HG02973 (cell line): Measurements from ENCODE around the gene THSD7A.
"Not testable (repeated sequence)": the region's sequence is repeated elsewhere in the genome, so short reads cannot be mapped to it uniquely, and the experiment has no call there.

ENCODE experiments used
- ATAC-seq: cut with Tn5 transposase; IDR thresholded peaks from one replicate; pipeline ENCODE4 v1.9.1; 2021; ENCODE audit warnings: moderate library complexity; ENCODE audit not compliant: unreplicated experiment

THSD7A gene

DNA sequence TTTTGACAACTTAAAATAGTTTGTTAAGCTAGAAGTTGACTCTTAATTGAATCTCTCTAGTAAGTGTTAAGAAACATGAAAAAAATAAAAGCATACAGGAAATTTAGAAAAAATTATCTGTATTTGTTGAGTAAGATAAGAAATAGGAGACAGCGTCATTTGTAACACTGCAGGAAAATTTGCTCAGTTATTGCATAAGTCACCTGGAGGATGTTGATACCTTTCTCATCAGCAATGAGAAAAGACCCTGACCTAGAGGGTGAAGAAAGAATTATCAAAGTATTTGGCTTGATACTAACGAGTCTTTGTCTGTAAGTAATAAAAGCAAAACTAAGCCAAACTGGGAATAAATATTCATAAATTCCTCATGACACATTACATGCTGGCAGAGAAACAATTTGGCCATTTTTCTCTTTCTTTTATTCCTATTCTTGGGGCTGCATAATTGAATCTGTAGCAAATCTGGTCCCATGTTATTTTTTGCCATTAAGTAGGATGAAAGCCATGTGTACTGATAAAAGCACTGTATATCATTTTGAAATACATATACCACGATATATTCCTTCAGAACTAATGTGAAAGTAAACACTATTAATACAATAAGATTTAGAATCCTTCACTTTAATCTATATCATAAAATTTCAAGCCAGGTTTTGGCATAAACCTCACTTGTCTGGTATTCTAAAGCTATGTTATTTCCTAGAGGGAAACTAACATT, 362.8 kb downstream of the THSD7A start:
- no peak for ATAC-seq

- ATAC-seq: no peak
Measured at GRCh38 chr7:11466517-11467105, 365.4 kb downstream of the THSD7A start.

DNA sequence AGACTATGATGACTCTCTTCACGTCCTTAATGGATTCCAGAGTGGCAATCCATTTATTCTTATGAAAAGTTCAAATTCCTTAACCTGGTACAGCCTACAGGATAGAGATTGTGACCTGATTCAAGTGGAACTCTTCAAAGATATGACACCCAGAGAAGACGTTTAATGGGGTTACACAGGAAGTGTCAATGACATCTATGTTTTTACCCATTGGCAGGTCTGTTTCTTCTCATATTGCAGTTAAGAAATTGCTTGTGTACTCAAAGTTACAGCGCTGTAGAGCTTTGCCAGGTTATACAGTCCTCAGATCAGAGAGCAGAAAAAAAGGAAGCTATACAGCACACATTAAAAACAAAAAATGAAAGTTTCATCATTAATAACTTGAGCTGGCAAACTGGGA, 367.4 kb downstream of the THSD7A start:
- no peak for ATAC-seq

DNA sequence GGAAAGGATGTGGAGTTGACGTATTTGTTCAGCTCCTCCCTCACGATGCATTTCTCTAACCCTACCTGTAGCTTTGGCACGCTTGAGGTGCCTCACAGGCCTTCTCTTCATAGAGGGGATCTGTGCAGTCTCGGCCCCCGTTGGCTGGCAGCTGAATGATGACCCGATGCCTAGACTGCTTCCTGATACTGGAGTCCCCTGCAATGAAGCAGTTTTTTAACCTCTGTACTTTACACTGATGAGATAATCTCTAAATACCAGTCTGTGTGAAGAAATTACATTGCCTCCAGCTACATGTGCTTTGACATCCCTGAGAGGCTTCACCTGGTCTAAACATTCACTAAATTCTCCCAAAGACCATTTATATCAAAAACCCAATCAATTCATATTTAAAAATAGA, 370.1 kb downstream of the THSD7A start:
- ATAC-seq: no peak

- no peak for ATAC-seq
Measured at GRCh38 chr7:11458736-11459483, 373.1 kb downstream of the THSD7A start.

- ATAC-seq: no peak
Measured at GRCh38 chr7:11457419-11457818, 374.6 kb downstream of the THSD7A start.

DNA sequence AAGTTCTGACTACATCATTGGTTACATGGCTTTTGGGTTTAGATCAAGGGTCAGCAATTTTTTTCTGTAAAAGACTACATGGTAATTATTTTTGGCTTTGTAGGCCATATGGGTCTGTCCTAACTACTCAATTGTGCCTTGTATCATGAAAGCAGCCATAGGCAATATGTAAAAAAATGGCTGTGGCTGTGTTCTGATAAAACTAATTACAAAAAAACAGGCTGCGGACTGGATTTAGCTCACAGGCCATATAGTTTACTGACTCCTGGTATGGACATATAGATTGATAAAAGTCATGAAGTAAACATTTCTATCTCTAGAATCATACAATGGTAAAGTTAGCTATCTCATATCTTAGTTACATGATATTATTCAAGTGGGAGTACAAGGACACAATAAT, 375.4 kb downstream of the THSD7A start:
- no peak for ATAC-seq

DNA sequence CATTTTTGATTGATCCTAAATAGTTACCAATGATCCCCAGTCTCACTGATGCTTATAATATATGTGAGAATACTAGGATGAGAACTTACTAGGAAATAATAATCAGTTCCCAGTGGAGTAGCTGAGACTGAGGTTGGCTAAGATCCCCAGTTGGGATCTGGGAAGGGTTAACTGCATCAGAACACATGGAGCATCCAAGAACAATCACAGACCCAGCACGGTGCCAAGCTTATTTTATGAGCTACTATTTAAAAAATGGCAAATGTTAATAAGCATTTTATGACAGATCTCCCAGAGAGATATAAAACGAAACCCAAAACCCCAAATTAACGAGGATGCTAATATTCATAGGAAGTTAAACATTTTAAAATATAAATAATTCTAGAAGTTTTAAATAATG, 379.5 kb downstream of the THSD7A start:
- no peak for ATAC-seq

- no peak for ATAC-seq
Measured at GRCh38 chr7:11450281-11450680, 381.7 kb downstream of the THSD7A start.

GRCh38 chr7:11449316-11449715, 382.7 kb downstream of the THSD7A start:
- no peak for ATAC-seq

- no peak for ATAC-seq
Measured at GRCh38 chr7:11448323-11448722, 383.7 kb downstream of the THSD7A start.

DNA sequence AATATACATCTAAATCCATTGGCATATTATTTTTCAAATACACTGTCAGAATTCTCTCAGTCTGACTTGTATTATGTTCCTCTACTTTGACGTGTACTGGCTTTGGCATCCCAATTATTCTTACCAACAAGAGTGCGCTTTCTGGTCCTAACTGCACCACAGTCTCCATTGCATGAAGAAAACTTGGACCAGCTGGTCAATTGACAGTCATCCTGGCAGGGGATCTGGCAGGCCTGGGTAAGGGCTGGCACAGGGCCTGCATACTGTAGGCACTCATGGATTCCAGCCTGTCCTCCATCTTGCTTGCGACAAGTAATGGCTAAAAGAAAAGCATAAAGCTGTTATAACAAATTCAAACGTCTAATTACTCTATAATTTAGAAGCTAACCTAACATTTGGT, 384.9 kb downstream of the THSD7A start:
- no peak for ATAC-seq

GRCh38 chr7:11443934-11444333, 388.1 kb downstream of the THSD7A start:
- ATAC-seq: not testable (repeated sequence)

- no peak for ATAC-seq
Measured at GRCh38 chr7:11437994-11438393, 394.0 kb downstream of the THSD7A start.

DNA sequence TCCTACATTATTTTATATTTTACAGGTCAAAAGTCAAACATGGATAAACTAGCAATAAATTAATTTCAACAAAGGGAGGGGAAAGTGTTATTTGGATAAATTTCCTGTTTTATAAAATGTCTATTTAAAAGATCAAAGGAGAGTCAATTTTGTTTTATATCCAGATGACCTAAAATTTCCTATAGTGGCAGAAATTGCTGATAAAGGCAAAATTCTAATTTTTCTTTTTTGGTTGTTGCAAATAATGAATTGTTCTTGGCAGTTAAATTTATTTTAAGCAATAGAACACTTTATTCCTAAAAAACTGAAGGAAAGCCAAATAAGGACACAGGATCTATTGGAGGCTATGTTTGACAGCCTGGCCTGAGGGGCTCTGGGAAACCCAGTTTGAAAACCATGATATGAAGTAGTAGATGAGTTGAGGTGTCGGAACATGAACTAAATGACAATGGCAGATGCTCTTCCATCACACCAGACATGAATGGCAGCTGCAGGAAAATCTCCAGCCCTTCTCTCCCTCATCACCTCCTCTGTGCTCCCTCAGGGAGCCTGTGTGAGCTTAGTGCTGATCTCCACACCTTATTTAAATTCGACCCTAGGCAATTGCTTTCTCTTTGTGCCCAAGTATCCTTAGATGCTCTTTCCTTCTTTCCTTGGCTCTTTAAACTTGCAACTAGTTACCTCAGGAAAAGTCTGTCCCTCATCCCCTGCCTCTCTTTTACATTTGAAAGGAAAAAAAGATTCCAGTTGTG, 395.0 kb downstream of the THSD7A start:
- ATAC-seq: no peak

DNA sequence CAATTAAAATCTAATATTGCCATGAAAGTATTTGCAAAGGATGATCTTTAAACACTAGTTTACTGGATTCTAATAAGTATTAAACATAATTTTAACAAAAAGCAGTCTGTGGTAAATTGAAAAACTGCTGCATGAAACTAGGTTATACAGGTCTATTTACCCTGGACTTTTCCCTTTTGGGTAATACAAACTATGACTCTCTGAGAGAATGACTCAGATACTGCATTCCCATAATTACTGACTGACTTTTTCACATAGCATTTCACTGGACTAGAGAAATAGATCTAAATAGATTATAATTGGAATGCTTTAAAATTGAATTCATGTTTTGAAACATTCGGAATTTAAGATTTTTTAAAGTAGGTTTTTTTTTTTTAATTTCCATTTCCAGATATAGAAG, 395.7 kb downstream of the THSD7A start:
- ATAC-seq: no peak

- ATAC-seq: no peak
Measured at GRCh38 chr7:11434366-11434765, 397.6 kb downstream of the THSD7A start.

GRCh38 chr7:11430841-11431240, 401.2 kb downstream of the THSD7A start:
- no peak for ATAC-seq

DNA sequence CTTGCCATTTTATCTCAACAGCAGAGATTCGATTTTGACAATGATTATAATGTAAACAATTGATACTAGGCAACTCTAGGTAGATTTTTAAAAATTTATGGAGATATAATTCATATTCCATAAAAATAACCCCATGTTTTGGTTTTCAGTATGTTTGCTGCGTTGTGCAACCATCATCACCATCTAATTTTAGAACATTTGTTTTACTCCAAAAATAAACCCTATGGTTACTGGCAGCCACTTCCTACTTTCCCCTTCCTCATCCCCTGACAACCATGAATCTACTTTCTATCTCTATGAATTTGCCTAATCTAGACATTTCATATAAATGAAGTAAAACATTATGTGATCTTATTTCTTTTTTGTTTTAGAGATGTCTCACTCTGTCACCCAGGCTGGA, 401.9 kb downstream of the THSD7A start:
- no peak for ATAC-seq

GRCh38 chr7:11428877-11429581, 403.0 kb downstream of the THSD7A start:
- ATAC-seq: no peak
